Activated CD4-positive, CD25-positive, alpha-beta regulatory T cell treated with anti-CD3 and anti-CD28 coated beads, Interleukin-2, amount 50 U/mL, for 72 hours (primary cell): ENCODE measurements around the gene BTG4.

Experiments used
- DNase-seq: peaks from one replicate; pipeline ENCODE4 v3.0.0; 2021

The BTG4 gene

GRCh38 chr11:111479666-111480065 lies 32.5 kb downstream of the BTG4 start:
- DNase-seq, result no peak

DNA sequence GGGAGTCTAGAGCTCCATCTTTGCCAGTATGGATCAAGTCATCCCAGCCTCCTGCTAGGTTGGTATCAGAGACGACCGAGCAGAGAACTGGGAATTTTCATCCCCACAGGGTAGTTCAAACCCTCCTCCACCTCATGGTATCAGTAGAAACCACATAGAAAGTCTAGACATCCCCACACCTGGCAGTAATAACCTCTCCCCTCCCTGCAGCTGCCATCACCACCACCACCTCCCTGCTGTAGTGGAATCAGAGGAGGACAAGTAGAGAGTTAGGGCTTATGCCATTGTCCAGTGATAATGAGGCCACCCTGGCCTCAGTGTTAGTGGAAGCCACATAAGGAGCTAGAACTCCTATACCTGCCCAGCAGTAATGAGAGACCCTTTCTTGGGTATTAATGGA lies 34.3 kb downstream of the BTG4 start:
- no peak for DNase-seq

DNA sequence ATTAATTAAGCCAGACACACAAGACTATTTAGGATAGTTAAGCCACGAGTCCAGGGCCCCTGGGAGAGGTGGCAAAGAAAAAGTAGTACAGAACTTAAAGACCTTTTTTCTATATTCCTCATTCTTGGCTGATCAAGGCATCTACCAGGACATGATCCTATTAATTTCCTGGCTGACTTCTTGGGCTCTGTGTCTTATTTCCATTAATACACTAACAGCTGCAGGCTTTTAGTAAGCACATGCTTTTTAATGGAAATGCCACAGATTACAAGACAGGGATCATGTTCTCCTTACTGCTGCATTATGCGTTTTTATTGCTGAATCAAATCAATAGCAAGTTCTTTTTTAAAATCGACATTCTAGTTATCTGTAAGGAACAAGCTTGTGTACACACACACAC lies 35.2 kb downstream of the BTG4 start:
- DNase-seq, result no peak

DNA sequence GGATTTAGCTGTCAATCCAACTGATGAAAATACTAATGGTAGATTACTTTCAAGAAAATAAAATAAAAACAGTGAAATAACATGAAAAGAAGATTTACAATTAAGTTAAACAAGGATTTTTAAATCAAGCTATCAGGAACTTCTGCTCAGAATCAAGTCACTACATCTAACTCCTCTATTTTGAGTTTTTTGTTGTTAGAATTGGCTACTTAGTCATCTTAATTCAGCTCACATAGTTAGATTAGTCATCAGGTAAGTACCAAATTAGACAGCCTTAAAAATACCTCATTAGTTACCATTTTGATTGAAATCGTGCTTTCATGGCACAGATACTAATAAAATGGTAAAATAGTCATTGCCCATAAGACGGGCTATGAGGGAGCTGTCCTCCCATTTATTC lies 35.8 kb downstream of the BTG4 start:
- DNase-seq, result no peak

DNA sequence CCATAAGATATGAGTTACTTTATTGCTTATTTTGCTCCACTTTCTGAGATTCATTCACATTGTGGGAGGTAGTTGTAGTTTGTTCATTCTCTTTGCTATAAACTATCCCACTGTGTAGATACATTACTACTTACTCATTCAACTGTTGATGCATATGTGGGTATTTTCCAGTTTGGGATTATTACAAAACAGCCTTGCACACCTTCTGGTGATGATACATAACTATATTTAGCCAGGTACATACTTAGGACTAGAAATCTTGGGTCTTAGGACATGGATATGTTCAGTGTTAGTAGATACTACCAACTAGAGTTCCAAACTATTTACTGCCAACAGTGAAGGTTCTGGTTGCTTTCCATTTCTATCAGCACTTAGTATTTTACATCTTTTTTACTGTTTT lies 37.8 kb downstream of the BTG4 start:
- DNase-seq, result no peak

DNA sequence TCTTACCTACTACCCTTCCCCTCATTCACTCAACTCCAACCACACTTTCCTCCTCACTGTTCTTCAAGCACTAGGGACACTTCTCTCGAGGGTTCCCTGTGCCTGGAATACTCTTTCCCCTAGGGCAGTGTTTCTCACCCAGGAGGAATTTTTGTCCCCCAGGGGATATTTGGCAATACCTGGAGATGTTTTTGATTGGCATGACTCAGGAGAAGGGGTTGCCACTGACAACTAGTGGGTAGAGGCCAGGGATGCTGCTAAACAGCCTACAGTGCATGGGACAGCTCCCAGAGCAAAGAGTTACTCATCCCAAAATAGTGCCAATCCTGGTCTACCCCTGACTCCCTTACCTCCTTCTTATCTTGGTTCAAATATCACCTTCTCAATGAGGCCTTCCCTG lies 40.0 kb downstream of the BTG4 start:
- no peak for DNase-seq

GRCh38 chr11:111469200-111469599 lies 43.0 kb downstream of the BTG4 start:
- DNase-seq, result no peak

DNA sequence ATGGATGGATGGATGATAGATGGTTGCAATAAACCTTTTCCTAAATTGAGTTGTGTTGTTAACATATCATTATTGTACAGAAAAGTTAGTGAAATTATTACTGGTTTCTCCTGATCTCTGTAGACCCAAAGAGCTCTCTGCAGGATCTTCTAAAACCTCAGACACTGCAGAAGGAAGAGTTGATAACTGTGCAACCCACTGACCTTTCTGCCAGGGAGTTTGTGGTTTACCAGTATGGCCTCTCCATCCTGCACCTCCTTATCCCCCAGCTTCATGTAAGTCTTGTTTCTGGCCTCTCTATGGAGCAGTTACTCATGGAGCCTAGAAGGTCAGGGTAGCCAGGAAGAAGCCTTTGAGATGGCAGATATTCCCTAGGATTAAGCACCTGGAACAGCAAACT lies 45.6 kb downstream of the BTG4 start:
- no peak for DNase-seq

- no peak for DNase-seq
These were observed 46.8 kb downstream of the BTG4 start for GRCh38 chr11:111465400-111465799.

DNA sequence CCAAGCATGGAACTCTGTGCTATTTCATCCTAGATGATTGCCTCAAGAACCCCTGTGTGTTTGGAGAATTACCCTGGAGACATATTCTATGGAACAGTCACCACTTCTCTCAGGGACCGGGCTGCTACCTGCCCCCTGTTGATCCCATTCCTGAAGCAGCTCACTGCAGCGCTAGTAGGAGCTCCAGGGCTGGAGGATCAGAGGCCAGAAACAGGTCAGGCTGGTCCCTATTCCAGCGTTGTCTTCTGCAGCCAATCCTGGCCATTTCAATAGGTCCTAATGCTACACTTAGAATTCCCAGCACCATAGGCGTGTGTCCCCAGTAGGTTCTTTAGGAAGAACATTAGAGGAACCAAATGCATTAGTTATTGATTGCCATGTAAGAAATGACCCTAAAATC lies 48.9 kb downstream of the BTG4 start:
- no peak for DNase-seq

DNA sequence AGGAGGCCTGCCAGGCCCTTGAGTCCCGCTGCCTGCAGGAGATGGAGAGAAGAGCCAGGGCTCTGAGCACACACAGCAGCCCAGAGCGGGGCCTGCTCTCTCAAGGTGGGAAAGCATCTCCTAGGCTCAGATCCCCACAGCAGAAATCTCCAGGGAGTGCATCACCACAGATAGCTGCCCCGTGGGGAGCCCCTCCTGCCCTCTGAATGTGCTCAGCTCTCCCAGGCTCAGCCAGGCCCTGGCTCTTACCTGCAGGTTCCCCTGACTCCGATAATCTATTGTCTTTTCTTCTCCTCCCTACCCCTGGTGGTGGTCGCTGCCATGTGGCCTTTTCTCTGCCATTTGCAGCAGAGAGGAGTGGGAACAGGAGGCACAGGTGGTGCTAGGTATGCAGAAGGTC lies 49.9 kb downstream of the BTG4 start:
- DNase-seq, result no peak

DNA sequence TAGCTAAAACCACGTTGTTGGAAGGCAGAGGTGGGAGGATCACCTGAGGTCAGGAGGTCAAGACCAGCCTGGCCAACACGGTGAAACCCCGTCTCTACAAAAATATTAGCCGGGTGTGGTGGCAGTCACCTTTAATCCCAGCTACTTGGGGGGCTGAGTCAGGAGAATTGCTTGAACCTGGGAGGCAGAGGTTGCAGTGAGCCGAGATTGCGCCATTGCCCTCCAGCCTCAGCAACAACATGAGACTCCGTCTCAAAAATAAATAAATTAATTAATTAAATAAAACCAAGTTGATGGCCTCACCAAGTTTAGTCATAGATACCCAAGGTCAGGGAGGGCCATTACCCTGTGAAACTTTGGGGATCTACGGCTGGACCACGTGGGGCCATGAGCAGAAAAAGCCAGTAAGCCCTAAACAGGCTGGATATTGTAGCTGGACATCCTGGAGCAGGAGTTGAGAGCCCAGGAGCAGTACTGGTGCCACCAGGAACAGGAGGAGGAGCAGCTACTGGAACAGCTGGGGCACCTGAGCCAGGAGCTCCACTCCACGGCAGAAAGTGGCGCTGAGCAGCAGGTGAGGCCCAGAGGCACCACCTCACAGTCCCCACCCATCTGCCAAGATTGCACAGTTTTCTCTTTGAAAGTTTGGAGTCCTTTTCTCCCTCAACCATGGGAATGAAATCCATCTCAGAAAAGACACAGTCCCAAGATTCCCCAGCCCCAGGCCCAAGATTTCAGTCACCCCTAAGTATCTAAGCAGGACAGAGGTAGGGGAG lies 50.5 kb downstream of the BTG4 start:
- DNase-seq, result no peak

- DNase-seq, result no peak
These were observed 51.3 kb downstream of the BTG4 start for GRCh38 chr11:111460856-111461255.

- no peak for DNase-seq
These were observed 51.8 kb downstream of the BTG4 start for GRCh38 chr11:111460340-111460739.

DNA sequence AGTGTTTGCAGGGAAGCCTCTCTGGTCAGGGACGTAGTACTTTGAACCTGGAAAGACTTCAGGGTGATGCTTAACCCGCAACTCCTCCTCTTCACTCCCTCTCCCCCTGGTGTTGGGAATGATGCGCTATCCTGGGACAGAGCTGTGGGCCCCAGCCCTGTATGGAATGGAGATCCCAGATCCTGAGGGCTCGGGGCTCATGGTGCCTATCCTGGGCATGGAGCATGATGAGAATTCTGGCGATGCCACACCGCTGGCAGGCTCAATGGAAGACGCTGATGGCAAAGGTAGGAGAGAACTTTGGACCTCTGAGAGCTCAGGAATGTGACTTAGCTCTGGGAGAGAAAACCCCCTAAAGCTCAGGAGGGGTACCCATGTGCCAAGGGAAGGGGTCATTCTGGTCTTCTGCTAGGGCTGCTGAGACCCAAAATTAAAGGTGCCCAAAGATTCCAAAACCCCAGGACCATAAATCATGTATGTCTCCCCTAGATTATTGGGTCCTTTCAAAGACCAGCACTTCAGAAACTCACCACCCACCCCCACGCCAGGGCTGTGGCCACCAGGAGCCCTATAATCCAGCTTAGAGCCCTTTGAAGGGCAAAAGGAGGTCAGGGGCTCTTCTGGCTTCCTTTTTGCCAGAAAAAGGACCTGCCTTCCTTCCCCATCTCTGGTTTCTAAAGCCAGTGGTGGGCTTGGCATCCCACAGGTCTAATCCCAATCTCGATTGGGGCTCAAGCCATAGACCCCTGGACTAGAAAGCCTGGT lies 52.5 kb downstream of the BTG4 start:
- DNase-seq, result no peak

- DNase-seq, result no peak
These were observed 54.3 kb downstream of the BTG4 start for GRCh38 chr11:111457731-111458368.

DNA sequence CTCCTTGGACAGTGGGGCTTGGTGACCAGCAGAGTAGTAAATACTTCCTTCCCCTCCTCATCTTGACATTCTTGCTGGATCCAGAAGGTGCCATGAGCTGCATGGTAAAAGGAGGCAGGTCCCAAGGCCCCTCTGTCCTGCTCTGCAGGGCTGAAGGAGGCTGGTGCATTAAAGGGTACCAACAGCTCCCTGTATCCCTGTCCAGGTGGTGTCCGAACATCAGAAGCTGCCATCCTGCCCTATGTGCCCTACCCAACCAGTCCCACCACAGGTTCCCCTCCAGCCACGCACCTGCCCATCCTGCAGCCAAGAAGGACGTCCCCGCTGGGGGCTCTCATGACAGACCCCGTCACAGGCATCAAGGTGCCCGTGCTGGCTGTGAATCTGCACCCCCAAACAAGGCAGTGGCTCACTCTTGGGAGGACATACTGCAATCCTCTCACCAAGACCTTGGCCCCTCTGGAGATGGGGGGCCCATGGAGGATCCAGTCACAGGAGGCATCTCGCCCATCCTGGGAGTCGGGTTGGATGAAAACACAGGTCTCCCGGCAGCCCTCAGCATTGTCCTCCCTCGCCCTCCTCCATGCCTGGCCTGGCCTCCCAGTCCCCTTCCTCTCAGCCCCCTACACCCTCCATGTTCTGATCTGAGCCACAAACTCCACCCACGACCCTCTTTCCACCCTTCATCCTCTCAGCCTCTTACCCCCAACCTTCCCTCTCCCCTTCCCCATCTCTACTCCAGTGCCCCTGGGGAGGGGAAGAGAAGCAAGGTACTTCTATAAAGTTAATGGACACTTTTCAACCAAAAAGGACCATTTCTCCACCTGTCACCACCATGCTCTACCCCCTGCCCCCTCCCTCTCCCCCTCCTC lies 55.1 kb downstream of the BTG4 start:
- DNase-seq, result no peak

- DNase-seq, result no peak
These were observed 55.9 kb downstream of the BTG4 start for GRCh38 chr11:111456086-111456858.

DNA sequence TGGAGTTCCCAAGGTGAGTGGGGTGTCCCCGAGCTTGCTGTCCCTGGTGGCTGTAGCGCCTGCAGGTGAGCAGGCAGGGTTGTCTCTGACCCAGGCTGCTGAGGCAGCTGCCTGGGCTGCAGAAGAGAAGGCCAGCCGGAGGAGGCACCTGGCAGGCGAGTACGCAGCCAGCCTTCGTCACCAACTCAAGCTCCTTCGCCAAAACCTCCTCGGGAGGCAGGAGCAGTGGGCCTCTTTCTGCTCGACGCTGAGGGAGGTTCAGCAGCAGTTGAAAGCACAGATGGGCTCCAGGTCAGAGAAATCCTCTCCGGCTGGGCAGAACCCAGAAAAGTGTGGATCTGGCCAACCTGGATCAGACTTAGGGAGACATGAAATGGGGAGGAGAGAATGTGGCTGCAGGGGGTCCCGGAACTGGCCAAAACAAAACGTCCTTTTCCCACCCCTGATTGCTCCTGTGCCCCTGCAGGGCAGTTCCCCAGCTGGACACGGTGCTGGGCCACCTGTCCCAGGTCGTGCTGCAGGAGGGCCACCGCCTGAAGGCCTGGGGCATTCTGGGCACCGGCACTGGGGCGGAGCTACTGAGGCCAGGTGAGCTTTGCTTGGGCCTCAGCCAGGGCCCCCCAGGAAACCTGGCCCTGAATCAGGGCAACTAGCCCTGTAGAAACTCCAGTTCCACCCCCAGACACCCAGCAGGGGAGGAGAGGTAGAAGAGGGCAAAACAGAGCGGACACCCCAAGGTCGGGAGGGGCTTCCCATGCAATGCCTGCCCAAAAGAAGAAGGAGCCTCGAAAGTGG lies 56.7 kb downstream of the BTG4 start:
- no peak for DNase-seq

GRCh38 chr11:111454561-111455192 lies 57.5 kb downstream of the BTG4 start:
- peak; percentile 71 for DNase-seq
